Activated CD4-positive, alpha-beta T cell treated with anti-CD3 and anti-CD28 coated beads, Interleukin-2, amount 50 U/mL, for 16 hours (primary cell): Measurements from ENCODE around the gene SCNM1.

ENCODE experiments used
- DNase-seq: peaks from one replicate; pipeline ENCODE4 v3.0.0-alpha.2; 2020

The SCNM1 gene, protein sequence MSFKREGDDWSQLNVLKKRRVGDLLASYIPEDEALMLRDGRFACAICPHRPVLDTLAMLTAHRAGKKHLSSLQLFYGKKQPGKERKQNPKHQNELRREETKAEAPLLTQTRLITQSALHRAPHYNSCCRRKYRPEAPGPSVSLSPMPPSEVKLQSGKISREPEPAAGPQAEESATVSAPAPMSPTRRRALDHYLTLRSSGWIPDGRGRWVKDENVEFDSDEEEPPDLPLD

DNA sequence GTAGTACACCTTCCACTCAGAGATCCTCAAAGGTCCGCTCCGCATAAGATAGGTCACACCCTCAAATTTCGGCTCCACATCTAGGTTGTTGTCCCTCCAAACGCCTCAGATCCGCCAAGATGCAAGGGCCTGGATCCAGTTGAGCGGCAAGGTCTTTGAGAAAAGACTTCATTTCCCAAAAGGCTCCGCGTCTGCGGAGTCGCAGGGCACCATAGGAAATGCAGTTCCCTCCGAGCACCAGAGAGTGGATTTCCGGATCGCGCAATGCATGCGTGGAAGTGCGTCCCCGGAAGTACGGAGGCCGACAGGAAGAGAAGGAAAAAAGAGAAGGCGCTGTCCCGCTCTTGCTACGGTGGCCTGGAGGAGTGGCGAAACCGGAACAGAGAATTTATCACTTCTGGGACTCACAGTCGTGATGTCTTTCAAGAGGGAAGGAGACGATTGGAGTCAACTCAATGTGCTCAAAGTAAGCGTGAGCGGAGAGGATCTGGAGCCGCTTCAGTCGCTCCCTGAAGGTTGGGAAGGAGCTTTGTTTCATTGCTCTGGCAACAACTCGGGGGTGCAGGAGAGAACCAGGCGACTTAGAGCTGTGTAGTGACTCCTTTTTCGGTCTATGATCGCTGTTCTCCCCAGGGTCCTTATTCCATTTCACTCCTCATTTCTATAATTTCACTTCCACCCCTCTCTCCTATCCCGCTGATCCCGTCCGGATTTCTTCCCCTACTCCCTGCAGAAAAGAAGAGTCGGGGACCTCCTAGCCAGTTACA is at the start of gene SCNM1, which contains the start of gene LYSMD1:
Gene SCNM1, plus strand, starts transcription at position 407 of the 767 bp plus-strand sequence. Its CDS starts 9 bp downstream, at position 416.
Gene LYSMD1, minus strand, starts transcription at position 165 of the 767 bp plus-strand sequence. CDS start 644 bp downstream, outside the sequence.
- DNase-seq = peak; percentile 98

DNA sequence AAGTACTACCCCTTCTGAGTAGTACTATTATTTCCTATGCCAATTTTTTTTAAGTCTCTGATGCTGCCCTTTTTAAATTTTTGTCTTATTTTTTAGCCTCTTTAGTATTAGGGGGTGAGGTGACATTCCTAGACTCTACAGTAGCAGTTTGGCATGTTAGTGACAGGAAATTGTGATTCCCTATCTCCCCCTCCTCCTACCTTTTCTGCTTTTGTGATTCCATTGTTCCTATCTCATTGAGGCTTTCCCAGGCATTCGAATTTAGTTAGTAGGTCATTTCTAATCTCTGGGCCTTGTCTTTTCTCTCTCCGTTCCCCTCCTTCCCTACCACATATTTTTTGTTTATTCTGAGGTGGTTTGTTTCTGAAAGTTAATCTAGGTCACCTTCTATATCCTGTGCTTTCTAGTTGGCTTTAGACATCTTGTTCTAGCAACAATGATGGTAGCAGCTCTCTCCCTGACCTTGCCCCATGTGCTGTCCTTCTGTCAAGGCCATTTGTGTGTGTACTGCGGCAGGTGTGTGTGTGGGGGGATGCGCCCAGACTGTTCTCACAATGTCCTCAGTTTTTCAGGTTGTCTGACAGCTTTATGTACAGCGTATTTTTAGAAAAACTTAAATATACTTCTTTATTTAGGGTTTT is 41.1 kb upstream of the SCNM1 start:
- DNase-seq = no peak

DNA sequence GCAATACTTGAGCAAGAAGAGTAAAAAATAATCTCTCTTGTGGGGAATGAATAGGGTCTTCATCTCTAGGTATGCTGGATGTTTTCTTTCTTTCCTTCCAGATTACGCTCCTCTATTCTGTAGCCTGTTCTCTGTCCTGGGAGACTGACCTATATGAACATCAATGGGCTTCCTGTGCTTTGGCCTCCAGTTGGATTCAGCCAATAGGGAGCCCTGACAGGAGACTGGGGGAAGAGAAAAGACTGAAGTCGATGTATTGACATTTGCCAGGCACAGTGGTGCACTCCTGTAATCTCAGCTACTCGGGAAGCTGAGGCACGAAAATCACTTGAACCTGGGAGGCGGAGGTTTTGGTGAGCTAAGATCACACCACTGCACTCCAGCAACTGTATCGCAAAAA is 37.1 kb upstream of the SCNM1 start:
- no peak for DNase-seq

DNA sequence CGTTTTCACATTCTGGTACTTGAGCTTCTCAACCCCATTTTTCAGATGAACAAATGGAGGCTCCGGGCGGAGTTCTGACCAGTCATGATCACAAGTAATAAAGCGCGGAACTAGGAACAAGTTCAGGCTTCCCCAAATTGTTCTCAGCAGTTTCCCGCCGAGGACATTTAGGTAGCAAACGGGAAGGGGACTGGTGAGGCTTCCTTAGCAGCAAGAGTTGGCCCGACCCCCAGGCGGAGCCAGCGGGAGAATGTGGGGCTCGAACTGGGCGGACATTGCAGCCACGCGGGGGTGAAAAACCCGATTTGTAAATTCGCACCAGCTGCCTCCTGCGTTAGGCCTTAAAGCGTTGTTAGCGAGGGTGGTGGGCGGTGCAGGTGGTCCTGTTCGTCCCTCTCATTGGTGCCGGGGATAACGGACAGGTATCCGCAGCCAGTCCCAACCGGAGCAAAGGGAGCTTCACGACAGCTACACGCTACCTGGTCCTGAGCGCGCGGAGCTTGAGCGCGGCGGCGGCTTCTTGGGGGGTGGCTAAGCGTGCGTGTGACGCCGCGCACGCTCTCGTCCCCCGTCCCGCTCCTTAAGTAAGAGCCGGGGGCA is 34.9 kb upstream of the SCNM1 start:
- peak; percentile 79 for DNase-seq

DNA sequence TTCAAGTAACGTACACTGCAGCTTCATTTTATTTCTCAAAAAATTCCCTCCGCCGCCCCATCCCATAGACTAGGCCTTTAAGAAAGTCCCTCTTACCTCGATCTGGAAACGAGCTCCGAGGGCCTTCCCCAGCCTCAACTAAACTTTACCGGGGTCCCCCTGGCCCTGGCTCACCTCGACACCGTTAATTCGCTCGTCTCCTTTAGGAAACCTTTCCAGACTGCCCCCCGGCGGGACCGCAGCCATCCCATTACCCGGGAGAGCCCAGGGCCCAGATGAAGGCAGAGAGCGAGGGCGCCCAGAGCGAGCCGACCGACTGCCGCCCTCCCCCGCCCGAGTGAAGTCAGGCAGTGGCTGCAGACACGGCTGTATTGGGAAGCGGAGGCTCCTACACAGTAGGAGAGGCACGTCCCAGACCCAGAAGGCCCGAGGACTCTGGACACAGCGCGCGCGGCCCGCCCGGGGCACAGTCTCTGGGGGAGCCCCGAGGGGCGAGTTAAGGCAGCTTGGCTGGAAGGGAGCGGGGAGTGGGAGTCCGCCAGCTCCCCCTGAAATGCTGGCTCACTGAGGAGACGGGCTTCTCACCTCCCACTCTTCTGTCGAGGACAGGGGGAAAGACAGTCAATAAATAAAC is 34.1 kb upstream of the SCNM1 start:
- no peak for DNase-seq

DNA sequence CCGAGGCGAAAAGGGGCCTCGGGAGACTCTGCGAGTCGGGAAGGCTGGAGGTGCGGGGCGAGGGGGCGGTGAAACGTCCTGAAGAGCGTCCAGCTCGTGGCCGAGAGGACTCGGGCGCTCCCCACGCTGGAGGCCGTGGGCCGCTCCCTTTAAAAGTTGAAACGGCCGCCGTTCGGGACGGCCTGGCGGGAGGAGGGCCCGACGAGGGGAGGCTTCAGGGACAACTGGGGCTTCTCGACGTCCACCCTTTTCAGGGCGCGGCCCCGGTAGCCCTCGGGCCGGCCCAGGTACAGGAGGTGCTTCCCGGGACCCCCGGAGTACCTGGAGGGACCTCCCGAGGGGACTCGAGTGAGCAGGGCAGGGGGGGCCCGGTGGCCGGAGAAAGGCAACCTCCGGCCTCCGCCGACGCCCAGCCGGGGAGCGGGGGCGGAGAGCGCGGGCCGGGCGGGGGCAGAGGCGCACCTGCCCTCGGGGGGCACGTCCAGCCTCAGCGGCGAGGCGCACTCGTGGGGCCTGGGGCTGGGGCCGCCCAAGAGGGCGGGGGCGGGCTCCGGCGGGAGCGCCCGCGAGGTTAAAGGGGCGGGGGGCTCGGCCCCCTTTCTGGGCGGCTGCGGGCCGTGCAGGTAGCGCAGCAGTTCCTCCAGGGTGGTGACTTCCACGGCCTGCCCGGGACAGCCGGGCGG is 33.5 kb upstream of the SCNM1 start:
- DNase-seq = no peak

DNA sequence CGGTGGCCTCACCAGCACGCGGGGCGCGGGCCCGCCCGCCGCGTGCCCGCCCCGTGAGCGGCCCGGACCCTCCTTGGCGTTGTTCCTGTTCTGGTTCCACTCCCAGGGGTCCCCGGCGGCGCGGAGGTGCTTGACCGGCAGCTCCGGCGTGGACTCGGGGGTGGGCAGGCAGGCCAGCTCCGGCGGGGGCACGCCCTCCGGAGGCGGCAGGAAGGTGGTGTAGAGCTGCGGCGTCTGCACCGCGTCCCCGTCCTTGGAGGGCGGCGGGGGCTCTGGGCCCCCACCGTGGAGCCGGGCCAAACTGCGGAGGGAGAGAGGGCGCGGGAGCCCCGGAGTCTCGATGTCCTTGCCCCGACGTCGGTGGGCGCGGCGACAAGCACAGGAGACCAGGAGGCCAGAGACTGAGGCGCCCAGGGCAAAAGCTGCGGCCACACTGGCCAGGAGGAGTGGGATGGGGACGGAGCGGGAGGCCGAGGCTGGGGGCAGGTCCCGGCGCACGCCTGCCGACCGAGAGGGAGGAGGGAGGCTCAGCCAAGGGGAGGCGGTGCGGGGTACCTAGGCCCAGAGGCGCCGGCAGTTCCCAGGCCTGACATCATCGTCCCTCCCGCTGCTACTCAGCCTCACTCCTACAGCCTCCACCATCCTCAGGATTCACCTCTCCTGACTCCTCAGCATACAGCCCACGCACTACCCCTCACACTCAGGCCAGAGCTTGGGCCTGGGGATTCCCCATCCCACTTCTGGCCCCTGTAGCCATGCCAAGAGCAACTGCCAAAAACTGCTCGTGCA is 32.7 kb upstream of the SCNM1 start:
- DNase-seq = no peak

DNA sequence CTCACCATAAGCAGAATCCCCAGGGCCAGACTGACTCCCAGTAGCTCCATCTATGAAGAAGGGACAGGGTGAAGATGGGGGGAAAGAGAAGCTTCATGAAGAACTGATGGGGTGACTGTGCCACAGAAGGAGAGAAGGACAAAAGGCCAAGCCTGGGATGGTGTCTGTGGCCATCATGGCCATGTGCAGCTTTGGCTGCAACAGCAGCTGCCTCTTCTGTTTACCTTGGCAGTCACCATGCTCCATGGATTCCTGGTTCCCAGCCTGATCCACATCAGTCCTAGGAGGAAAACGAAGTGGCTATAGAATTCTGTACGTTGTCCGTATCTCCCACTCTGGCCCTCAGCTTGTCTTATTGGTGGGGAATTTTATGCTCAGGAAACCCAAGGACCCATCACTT is 31.5 kb upstream of the SCNM1 start:
- no peak for DNase-seq

DNA sequence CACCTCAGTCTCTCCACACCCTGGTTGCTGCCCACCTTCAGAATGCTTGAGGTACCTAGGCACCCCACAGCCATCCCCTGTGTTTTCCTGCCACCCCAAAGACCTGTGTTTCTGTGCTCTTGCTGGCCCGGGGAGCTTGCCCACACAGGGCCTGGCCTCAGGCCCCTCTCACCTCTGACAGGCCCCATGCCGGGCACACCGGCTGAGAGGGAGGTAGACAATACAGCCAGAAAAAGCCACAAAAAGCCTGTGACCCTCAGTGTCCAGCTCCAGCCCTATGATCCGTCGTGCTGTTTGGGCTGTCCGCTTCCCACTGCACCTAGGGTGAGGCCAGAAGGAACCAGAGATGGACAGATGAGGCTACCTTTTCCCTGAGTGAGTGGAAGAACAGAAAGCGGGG is 31.0 kb upstream of the SCNM1 start:
- no peak for DNase-seq

DNA sequence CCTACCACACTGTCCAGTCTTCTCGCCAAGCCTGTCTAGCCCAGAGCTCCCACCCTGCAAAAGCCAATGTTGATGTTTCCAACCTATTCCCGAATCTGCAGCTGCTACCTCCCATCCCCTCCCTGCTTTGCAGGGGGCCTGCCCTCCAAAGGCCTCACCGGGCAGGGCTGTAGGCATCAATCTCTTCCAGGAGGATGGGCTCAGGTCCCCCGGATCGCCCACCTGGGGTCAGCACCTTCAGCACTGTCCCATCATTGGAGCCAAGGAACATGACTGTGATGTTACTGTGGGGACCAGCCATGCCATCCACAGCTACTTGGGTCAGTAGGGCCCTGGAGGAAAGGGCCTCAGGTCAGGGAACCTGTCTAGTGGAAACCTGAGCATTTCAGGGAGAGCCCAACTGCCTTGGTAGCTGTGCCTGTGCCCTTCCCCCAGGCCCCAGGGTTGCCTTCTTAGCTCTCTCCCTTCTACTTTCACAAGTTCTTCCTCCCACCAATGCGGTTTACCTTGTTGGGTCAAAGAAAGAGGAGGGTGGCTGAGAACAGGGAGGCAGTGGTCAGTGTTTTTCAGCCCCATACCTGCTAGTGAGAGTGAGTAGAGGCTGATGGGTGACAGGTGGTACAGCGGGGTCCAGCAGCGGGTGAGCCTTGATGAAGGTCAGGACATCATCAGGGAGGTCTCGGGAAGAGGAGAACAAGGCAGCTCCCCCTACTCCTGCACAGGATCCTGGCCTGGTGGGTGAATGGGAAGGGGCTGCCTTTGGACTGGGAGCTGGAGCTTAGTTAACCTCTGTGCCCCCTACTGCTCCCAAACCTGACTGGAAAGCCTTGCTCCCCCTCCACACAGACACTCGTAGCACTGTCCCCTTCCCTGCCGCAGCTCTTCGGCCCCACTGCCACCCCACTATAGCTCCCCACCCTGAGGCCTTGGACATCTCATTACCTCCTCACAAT is 30.2 kb upstream of the SCNM1 start:
- DNase-seq = no peak

DNA sequence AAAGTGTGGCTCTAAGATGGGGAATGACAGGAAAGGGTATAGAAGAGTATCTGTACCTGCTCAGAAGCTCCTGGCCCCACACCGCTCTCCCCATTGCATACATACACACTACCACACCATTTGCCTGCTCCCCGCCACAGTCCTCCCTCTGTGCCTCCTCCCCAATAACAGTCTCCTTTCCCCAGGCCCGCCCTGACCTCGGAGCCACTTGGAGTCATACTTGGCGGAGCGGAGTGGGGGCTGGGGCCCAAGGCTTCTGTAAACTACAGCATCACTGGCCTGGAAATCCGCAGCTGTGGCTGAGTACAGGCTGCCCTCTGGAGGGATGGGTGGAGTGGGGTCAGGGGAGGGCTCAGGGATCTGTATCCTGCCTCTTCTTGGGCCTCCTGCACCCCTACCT is 28.2 kb upstream of the SCNM1 start:
- no peak for DNase-seq

DNA sequence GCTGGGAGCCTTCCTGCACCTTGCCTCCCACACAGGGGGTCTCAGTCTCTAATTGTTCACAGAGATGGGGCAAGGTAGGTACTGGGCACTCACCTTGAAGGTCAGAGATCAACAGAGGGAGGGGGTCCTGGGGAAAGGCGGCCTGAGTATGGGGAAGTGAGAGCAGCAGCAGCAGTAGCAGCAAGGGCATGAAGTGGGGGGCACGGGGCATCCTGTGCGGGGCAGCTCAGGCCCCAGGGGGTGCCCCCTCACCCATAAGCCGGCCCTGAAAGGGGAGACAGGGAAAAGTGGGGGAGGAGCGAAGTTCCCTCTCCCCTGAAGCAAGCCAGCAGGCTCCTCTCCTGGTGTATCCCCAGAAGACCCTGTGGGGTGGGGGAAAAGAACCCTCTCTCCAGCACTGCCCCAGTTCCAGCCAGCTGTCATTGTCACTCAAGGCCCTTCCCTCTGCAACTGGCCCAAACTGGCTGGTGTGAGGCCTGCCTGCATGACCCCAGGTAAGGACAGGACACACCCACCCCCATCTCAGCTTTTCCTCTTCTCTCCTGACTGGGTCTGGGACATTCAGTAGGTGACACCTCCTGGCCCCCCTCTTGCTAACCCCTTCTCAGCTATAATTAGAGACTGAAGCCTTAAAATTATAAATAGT is 23.4 kb upstream of the SCNM1 start:
- DNase-seq = no peak

DNA sequence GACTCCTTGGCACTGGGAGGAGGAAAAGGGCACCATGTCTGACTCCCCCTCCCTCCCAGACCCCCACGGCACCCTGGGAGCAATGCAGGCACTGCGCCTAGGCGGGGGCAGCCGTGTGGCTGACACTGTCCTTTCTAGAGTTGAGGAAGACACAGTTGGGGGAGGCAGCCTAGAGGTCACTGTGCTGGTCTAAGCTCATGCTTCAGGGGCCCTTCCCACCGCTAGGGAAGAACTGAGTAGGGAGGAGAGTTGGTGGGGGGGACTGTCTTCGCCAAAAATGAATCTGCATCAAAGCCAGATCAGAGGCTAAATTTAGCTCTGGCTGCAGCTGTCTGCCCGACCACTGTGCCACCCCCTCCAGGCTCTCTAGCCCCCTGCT is 22.9 kb upstream of the SCNM1 start:
- no peak for DNase-seq

DNA sequence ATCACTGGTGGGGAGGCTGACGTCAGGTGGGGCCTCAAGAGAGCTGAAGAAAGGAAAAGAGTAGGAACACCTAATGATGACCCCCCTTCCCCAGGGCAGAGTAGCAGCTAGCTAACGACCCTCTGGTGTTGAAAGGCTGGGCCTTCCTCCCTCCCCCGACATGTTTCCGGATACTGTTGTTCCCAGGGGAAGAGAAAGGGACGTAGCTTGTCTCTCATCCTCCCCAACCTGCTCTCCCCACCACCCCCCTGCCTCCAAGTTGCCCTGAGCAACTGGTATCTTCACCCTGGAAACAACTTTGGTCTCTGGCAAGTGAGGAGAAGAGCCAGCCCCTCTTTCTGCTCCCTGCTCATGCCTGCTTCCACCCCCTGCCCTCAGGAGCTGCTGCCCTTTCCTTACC is 22.0 kb upstream of the SCNM1 start:
- no peak for DNase-seq

DNA sequence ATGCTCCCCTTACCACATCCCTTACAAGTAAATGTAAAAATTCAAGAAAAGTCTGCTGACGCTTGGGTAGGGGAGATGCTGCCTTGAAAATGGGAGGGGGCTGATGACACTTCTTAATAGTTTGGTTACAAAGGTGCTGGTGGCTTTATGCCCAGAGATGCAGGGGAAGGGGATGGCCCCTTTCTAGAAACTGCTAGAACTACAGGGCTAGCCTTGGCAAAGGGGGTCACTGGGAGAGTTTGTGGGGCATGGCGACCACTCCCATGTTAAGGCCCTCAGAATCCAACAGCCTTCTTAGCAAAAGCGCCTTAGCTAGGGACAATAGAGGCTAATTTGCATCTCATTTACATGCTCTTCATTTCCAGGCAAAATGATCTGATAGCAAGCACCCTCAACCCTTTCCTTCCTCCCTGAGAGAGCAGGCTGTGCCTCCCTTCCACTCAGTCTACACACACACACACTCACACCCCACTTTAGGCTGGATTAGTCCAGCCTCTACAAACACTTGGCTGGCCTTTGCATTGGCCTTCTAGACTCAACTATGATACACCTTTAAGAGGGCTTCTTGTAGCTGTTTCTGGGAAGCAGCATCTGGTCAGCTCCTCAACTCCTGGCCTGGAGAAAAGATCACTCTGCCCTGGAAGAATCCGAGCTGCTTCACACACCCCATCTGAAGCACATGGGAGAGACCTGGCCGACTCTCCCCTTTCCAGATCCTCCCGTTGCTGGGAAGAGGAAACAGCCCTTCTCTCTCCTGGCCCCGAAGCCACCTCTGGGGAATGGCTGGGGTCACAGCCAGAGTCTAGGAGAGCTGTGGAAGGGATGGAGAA is 21.3 kb upstream of the SCNM1 start:
- no peak for DNase-seq

DNA sequence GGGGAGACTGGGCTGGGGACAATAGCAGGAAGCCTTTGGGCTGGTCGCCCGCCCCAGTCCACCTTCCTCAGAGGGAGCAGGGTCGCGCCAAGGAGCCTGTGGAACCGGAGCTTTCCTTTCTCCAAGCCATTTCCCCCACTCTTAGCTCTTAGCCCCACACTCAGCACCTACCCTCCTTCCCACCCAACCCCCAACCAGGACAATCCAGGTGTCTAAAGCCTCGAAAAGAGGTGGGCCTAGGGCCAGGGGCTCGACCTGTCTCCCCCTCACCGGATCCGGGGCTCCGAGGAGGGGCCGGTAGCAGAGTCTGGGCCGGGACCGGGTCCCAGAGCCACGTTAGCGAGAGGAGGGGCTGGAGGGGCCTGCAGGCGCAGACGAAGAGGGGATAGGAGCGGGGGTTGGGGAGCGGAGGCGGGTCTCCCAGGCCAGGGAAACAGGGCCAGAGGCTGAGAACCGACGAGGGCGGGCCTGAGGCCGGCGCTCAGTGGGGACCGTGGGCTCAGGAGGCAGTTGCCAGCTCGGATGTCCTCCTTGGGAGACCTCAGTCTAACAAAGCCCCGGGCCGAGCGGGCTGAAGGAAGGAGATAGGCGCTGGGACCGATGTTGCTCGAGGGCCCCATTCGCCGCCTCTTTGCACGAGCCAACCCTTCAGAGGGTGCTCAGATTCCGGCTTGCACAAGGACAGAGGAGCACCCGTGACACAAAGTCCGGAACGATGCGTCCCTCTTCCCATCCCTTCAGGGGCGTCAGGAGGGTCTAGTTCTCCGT is 20.5 kb upstream of the SCNM1 start:
- no peak for DNase-seq

DNA sequence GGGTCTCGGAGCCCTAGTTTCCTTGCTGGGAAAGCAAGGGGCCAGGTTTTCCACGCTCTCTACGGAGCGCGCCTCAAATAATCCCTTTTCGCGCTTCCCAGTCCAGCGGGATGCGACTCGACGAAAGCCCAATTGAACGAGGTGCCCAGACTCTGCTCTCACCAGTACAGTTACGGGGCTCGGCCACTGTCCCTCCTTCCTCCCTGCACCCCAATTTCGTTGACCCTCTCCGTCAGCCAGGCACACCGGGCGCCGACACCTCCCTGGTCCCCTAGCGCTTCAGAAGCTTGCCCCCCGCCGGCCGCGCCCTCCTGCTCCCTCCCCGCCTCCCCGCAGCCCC is 19.9 kb upstream of the SCNM1 start:
- DNase-seq = no peak

DNA sequence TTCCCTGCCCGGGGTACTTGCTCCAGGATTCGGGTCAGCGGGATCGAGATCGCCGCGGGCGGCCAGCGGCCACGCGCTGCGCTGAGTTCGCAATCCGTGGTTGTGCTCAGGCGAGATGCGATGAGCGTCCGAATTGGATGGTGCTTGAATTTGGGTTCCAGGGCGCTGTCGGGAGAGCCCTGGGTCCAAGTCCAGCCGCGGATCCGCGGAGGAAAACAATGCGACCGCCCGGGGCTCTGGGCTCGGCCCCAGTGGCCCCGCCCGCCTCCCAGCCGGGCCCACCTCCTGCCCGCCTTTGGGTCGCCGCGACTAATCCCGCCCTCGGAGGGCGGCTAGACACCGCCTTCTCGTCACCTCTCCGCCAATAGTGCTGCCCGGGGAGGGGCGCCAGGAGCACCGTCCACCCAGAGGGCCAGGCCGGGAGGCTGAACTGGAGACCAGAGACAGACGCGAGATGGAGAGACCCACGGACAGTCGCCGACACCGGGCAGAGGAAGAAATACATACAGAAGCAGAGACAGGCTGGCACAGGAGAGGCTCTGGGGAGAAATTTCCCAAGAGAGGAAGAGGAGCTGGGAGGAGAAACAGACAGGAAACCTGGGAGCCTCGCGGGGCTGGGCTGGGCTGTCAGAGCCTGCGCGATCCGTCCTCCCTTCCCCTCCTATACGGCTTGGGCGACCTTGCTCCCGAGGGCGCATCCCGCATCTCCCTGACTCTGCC is 19.4 kb upstream of the SCNM1 start, which contains the start of gene SEMA6C:
Gene SEMA6C, minus strand, starts transcription at position 220 of the 720 bp plus-strand sequence. CDS start 4,010 bp downstream, outside the sequence.
- peak; percentile 91 for DNase-seq
